ENCODE data around the gene CHPF. TPM values are rescaled to one million over a fixed set of nuclear protein-coding genes. Genes with fewer than 3 reads are reported as not detected.

CHPF gene
- total RNA-seq, 1 donor from 2014 or later: 47.5 TPM

- Mint-ChIP-seq H3K27me3 (no peaks in the 10 kb centered on the region), H3K36me3 (peaks cover 3% of the 10 kb centered on the region), H3K4me1 (ENCODE audit: unreplicated experiment) (peaks cover 8% of the 10 kb centered on the region), H3K4me3 (peak overlapping the region; percentile 41), H3K27ac (no peak overlapping the region), H3K9me3 (no peaks in the 10 kb centered on the region)
- no peak for DNase-seq (ENCODE audit: extremely low spot score, unreplicated experiment)
- TF ChIP-seq, protein P1, sequence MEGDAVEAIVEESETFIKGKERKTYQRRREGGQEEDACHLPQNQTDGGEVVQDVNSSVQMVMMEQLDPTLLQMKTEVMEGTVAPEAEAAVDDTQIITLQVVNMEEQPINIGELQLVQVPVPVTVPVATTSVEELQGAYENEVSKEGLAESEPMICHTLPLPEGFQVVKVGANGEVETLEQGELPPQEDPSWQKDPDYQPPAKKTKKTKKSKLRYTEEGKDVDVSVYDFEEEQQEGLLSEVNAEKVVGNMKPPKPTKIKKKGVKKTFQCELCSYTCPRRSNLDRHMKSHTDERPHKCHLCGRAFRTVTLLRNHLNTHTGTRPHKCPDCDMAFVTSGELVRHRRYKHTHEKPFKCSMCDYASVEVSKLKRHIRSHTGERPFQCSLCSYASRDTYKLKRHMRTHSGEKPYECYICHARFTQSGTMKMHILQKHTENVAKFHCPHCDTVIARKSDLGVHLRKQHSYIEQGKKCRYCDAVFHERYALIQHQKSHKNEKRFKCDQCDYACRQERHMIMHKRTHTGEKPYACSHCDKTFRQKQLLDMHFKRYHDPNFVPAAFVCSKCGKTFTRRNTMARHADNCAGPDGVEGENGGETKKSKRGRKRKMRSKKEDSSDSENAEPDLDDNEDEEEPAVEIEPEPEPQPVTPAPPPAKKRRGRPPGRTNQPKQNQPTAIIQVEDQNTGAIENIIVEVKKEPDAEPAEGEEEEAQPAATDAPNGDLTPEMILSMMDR (conservative IDR thresholded peaks at IDR 0.05): no peak
Observed at GRCh38 chr2:219538504-219538951, 5.1 kb downstream of the CHPF start.

DNA sequence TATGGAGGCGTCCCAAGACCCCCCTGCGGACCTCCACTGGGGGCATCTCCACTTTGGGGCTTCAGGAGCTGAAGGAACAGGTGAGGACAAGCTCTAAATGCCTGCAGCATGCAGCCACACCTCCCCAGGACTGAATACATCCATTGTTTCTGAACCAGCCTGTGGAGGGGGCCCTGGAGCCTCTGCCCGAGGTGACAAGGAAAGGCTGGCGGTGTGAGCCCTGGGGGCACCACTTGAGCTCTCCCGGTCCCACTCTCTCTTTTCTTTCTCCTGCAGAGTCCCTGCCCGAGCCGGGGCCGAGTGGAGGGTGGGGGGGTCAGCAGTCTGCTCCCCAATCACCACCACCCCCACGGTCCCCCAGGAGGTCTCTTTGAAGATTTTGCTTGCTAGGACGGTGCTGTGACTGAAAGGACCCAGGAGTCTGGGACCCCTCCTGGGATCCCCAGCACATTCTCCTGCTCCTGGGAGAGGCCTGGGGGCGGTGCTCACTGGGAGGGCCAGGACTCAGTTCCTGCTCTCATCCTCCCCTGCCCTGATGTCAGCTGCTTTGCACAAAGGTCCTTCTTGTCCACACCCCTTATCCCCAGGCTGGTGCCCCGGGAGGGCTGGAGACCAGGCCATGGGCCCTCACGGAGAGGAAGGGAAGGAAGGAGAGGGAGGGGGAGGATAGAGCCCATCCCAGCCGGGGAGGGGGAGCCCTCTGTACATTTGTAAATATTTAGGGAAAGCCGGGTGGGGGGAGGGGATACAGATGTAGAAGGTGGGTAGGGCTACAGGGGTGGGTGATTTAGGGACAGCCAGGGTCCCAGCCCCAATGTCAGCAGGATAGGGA is 5.7 kb downstream of the CHPF start:
- TF ChIP-seq, protein P1 (conservative IDR thresholded peaks at IDR 0.05): no peak
- H3K27ac Mint-ChIP-seq: no peak overlapping the region
- H3K4me3 Mint-ChIP-seq: no peak overlapping the region
- H3K9me3 Mint-ChIP-seq: no peaks in the 10 kb centered on the region
- H3K4me1 Mint-ChIP-seq (ENCODE audit: unreplicated experiment): peaks cover 8% of the 10 kb centered on the region
- H3K27me3 Mint-ChIP-seq: no peaks in the 10 kb centered on the region
- DNase-seq (ENCODE audit: extremely low spot score, unreplicated experiment): no peak
- peaks cover 3% of the 10 kb centered on the region for H3K36me3 Mint-ChIP-seq

DNA sequence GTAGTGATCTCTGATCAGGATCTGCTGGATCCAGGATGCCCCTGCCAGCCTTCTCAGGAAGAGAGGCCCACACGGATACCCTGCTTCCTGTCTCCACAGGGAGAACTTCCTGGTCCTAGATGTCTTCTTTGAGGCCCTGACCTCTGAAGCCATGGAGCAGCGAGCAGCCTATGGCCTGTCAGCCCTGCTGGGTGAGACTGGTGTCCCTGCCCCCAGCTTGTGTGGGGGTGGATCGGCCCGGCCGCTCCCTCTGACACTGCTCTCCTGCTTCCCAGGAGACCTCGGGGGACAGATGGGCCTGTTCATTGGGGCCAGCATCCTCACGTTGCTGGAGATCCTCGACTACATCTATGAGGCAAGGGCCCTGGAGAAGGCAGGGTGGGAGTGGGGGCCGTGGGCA is 6.6 kb downstream of the CHPF start:
- Mint-ChIP-seq H3K4me1 (ENCODE audit: unreplicated experiment) (no peaks in the 10 kb centered on the region), H3K4me3 (no peak overlapping the region), H3K9me3 (no peaks in the 10 kb centered on the region), H3K27ac (peak overlapping the region; percentile 63), H3K36me3 (peaks cover 3% of the 10 kb centered on the region), H3K27me3 (peaks cover 4% of the 10 kb centered on the region)
- DNase-seq (ENCODE audit: extremely low spot score, unreplicated experiment): no peak
- TF ChIP-seq, protein P1 (conservative IDR thresholded peaks at IDR 0.05): no peak

DNA sequence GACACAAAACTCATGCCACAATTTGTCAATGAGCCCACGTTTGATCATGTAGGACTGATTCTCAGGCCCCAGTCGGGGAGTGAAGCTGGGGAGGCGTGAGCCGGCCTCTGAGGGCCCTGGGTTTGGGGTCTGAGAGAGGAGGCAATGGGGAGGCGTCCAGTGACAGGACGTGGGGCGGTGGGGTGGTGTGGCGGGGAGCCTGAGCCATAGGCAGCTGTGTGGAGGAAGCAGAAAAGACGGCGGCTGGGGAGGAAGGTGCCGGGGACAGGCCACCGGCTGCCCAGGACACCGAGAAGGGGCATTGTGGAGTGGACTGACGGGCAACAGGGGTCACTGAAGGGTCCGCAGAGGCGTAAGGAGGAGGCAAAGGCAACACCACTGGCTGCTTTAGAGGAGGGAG is 7.2 kb downstream of the CHPF start:
- Mint-ChIP-seq H3K9me3 (no peaks in the 10 kb centered on the region), H3K4me1 (ENCODE audit: unreplicated experiment) (no peaks in the 10 kb centered on the region), H3K36me3 (peaks cover 3% of the 10 kb centered on the region), H3K27me3 (peaks cover 7% of the 10 kb centered on the region), H3K27ac (no peak overlapping the region), H3K4me3 (no peak overlapping the region)
- TF ChIP-seq, protein P1 (conservative IDR thresholded peaks at IDR 0.05): no peak
- no peak for DNase-seq (ENCODE audit: extremely low spot score, unreplicated experiment)

- H3K36me3 Mint-ChIP-seq: no peaks in the 10 kb centered on the region
- peaks cover 1% of the 10 kb centered on the region for H3K4me1 Mint-ChIP-seq (ENCODE audit: unreplicated experiment)
- H3K4me3 Mint-ChIP-seq: no peak overlapping the region
- TF ChIP-seq, protein P1 (conservative IDR thresholded peaks at IDR 0.05): no peak
- H3K27ac Mint-ChIP-seq: no peak overlapping the region
- H3K9me3 Mint-ChIP-seq: no peaks in the 10 kb centered on the region
- peaks cover 30% of the 10 kb centered on the region for H3K27me3 Mint-ChIP-seq
- no peak for DNase-seq (ENCODE audit: extremely low spot score, unreplicated experiment)
Observed at GRCh38 chr2:219533930-219534661, 9.5 kb downstream of the CHPF start.
